Measurements from ENCODE around the gene NPR2.

DNA sequence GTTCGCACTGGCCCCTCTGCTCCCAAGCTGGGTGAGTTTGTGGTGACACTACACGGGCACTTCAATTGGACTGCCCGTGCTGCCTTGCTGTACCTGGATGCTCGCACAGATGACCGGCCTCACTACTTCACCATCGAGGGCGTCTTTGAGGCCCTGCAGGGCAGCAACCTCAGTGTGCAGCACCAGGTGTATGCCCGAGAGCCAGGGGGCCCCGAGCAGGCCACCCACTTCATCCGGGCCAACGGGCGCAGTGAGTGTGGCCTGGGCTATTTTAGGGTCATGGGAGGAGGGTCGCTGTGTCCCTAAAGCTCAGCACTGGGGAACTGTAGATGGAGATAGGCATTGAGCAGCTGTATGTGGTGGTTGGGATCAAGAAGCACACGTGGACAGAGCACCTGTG, 1.4 kb downstream of the NPR2 start:
- no peak for TF ChIP-seq POLR2A (IDR thresholded peaks at IDR 0.05)
- TF ChIP-seq, protein P1, sequence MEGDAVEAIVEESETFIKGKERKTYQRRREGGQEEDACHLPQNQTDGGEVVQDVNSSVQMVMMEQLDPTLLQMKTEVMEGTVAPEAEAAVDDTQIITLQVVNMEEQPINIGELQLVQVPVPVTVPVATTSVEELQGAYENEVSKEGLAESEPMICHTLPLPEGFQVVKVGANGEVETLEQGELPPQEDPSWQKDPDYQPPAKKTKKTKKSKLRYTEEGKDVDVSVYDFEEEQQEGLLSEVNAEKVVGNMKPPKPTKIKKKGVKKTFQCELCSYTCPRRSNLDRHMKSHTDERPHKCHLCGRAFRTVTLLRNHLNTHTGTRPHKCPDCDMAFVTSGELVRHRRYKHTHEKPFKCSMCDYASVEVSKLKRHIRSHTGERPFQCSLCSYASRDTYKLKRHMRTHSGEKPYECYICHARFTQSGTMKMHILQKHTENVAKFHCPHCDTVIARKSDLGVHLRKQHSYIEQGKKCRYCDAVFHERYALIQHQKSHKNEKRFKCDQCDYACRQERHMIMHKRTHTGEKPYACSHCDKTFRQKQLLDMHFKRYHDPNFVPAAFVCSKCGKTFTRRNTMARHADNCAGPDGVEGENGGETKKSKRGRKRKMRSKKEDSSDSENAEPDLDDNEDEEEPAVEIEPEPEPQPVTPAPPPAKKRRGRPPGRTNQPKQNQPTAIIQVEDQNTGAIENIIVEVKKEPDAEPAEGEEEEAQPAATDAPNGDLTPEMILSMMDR (IDR thresholded peaks at IDR 0.05): no peak
